Activated T-helper 2 cell treated with anti-CD3 and anti-CD28 coated beads, Interferon-gamma antibody, Interleukin-2, Interleukin-4, amounts not matched to agents 10 μg/mL and 5 μg/mL and 100 μg/mL, durations not matched to agents 14 hours and 24 hours and 36 hours (primary cell): ENCODE results near the gene KCNN4. TPM values are rescaled to one million over a fixed set of nuclear protein-coding genes. Genes with fewer than 3 reads are reported as not detected.
"Not testable (repeated sequence)": the region's sequence is repeated elsewhere in the genome, so short reads cannot be mapped to it uniquely, and the experiment has no call there.

ENCODE experiments used
- DNase-seq: peaks from one replicate; pipeline ENCODE4 v3.0.0; 2021; ENCODE audit warnings: low spot score
- H3K27ac Mint-ChIP-seq: one replicate; pipeline ENCODE4 v1.8.0; 2021; ENCODE audit warnings: mixed read lengths
- H3K27me3 Mint-ChIP-seq: one replicate; pipeline ENCODE4 v1.8.0; 2021; ENCODE audit warnings: low read depth, mixed read lengths
- H3K36me3 Mint-ChIP-seq: one replicate; pipeline ENCODE4 v1.8.0; 2021; ENCODE audit warnings: low read depth, mixed read lengths
- H3K4me1 Mint-ChIP-seq: one replicate; pipeline ENCODE4 v1.8.0; 2021; ENCODE audit warnings: low read depth, mixed read lengths
- H3K4me3 Mint-ChIP-seq: one replicate; pipeline ENCODE4 v1.8.0; 2021; ENCODE audit warnings: low read depth, mild to moderate bottlenecking, moderate library complexity, mixed read lengths
- H3K9me3 Mint-ChIP-seq: one replicate; pipeline ENCODE4 v1.8.0; 2021; ENCODE audit warnings: mixed read lengths
- intact Hi-C: fragments of 100-400 bp; cut with micrococcal nuclease; formaldehyde crosslinking; loops from one replicate; pipeline ENCODE4 v1.15.1; 2023
- total RNA-seq: library from RNA; stranded (reverse); gene quantifications from 2 replicates; pipeline ENCODE4 v1.2.3, GENCODE V29; 2022

The KCNN4 gene
- total RNA-seq, 1 donor from 2014 or later: 98.7 TPM

DNA sequence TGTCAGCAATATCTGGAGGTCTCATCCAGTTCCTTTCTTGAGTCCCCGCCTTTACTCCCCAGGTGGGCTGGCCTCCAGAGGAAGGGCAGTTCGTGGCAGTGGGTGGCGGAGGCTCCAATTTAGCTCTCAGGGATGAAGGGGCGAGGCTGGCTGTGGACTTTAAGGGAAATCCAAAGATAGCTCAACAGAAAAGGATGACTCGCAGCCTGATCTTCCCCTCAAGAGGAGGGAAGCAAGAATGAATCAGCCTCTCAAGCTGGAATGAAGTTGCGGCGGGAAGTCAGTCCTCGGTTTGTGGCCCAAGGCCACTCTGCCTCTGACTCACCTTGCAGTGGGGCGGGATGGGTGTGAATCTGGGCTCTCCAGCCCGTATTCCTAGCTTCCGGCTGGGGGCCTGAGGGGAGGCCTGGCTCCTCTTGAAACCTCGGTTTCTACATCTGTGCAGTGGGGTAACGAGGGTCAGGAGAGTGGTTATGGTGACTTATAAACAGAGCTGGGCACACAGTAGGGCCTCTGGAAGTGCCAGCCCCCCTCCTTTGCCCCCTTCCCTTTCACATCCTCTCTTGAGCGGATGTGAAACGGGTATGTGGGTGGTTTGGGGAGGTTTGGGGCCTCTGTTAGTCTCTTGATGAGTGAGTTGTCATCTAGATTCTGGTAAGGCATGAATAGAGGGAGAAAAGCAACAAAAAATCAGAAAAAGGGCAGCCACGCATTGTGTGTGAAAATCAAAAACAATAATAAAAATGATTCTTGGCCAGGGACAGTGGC, 15.5 kb downstream of the KCNN4 start:
- H3K4me1 Mint-ChIP-seq: peaks cover 63% of the 10 kb centered on the region
- peak; percentile 79 for DNase-seq
- peaks cover 80% of the 10 kb centered on the region for H3K36me3 Mint-ChIP-seq
- H3K9me3 Mint-ChIP-seq: no peaks in the 10 kb centered on the region
- H3K4me3 Mint-ChIP-seq: peak overlapping the region; percentile 19
- intact Hi-C loops: loop anchor here (1.0 kb wide), 4 partner anchors 11 to 97 kb away; partner anchors contain the start of gene SMG9
- H3K27me3 Mint-ChIP-seq: no peaks in the 10 kb centered on the region
- peak overlapping the region; percentile 74 for H3K27ac Mint-ChIP-seq

DNA sequence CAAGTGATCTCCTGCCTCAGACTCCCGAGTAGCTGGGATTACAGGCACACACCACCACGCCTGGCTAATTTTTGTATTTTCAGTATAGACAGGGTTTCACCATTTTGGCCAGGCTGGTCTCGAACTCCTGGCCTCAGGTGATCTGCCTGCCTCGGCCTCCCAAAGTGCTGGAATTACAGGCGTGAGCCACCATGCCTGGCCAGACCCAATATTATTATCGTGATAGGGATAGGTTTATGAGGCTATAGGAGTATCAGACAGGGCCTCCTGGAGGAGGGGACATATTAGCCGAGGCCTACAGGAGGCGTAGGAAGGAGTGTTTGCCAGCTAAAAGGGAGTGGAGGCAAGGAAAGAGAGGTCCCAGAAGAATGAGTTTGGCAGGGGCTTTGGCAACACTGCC, 16.1 kb downstream of the KCNN4 start:
- intact Hi-C loops: loop anchor here (1.0 kb wide), 4 partner anchors 10 to 96 kb away; partner anchors contain the start of gene SMG9
- Mint-ChIP-seq H3K4me1 (peaks cover 63% of the 10 kb centered on the region), H3K36me3 (peaks cover 74% of the 10 kb centered on the region), H3K4me3 (peak overlapping the region; percentile 19), H3K27ac (peak overlapping the region; percentile 74)
- not testable (repeated sequence) for H3K9me3 Mint-ChIP-seq, DNase-seq, H3K27me3 Mint-ChIP-seq

DNA sequence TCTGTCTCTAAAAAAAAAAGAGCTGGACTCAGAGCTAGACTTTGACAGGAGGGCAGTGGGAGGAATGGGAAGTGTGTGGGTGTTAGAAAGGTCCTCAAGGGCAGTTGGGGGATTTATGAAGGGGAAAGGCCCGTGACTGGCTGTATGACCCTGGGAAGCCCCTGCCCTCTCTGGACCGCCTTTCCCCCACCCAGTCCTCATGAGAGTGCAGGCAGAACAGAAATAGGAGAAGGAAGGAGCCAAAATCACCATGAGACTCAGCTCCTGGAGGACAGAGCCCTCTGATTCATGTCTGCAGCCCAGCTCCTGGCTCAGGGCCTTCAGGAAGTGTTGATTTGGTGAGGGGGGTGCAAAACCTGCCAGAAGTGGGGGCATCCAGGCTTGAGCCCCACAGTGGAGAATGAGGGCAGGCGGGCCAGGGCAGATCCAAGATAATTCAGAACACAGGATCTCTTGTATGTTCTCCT, 17.3 kb downstream of the KCNN4 start:
- Mint-ChIP-seq H3K4me3 (peak overlapping the region; percentile 34), H3K9me3 (no peaks in the 10 kb centered on the region), H3K27me3 (no peaks in the 10 kb centered on the region), H3K36me3 (peaks cover 62% of the 10 kb centered on the region), H3K4me1 (peaks cover 68% of the 10 kb centered on the region), H3K27ac (peak overlapping the region; percentile 85)
- DNase-seq: no peak
- intact Hi-C loops: no loop called here

- Mint-ChIP-seq H3K36me3 (peaks cover 58% of the 10 kb centered on the region), H3K27ac (peak overlapping the region; percentile 85), H3K4me1 (peaks cover 69% of the 10 kb centered on the region), H3K9me3 (no peaks in the 10 kb centered on the region), H3K4me3 (no peak overlapping the region), H3K27me3 (no peaks in the 10 kb centered on the region)
- intact Hi-C loops: no loop called here
- DNase-seq: no peak
These were observed 18.0 kb downstream of the KCNN4 start for GRCh38 chr19:43762814-43763213.

- DNase-seq: no peak
- H3K9me3 Mint-ChIP-seq: no peaks in the 10 kb centered on the region
- peaks cover 52% of the 10 kb centered on the region for H3K36me3 Mint-ChIP-seq
- H3K27ac Mint-ChIP-seq: no peak overlapping the region
- no peaks in the 10 kb centered on the region for H3K27me3 Mint-ChIP-seq
- no peak overlapping the region for H3K4me3 Mint-ChIP-seq
- peaks cover 69% of the 10 kb centered on the region for H3K4me1 Mint-ChIP-seq
- intact Hi-C loops: no loop called here
These were observed 19.8 kb downstream of the KCNN4 start for GRCh38 chr19:43760941-43761340.

DNA sequence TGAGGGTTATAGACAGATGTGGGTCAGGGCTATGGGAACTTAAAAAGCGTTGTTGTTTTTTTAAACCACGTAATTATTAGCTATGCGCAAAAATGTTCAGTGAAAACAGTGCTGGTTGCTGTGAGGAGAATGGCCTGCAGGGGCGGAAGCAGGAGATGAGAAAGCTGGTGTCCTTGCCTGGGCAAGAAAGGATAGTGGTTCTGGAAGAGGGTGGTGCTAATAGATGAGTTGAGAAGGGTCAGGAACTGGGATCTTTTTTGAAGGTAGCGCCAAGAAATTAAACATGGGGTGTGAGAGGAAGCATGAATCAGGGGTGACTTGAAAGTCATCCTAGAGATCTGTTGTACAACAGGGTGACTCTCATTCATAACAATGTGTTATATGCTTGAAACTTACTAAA, 21.3 kb downstream of the KCNN4 start:
- no peaks in the 10 kb centered on the region for H3K27me3 Mint-ChIP-seq

DNA sequence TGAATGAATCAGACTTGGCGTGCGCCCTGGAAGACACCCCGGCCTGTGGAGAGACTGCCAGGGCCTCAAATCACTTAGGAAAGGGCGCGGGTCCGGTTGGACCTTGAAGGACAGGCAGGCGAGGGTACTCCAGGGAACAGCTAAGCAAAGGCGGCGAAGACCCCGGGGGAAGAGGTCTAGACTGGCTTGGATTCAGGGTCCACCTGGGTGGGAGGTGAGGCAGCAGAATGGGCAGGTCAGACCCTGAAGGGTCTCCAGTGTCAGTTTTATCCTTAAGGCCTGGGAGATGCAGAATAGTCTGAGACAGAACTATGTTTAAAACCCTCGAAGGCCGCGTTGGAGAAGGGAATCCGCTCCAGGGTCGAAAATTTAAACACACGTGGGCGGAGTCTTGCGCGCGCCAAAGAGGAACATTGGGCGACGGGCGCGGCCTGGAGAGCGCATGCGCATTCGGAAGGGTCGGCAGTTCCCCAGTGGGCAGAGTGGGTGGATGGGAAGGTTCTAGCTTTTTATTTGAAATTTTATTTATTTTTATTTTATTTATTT, 25.4 kb downstream of the KCNN4 start:
- peaks cover 48% of the 10 kb centered on the region for H3K4me1 Mint-ChIP-seq

More for the DNA sequence above, 21.3 kb downstream of the KCNN4 start:
- intact Hi-C loops: no loop called here
- peaks cover 60% of the 10 kb centered on the region for H3K4me1 Mint-ChIP-seq
- H3K4me3 Mint-ChIP-seq: no peak overlapping the region
- H3K36me3 Mint-ChIP-seq: peaks cover 52% of the 10 kb centered on the region
- H3K27ac Mint-ChIP-seq: peak overlapping the region; percentile 7
- DNase-seq: no peak
- no peaks in the 10 kb centered on the region for H3K9me3 Mint-ChIP-seq

GRCh38 chr19:43754503-43755255, 26.1 kb downstream of the KCNN4 start, which contains the start of gene SMG9:
Gene SMG9 (minus strand): TSS chr19:43754962. CDS start chr19:43750741, 4,221 bp downstream.
- peak within 1 kb of the TSS; percentile 96 for H3K4me3 Mint-ChIP-seq
- peaks cover 55% of the 10 kb centered on the region for H3K36me3 Mint-ChIP-seq
- peak; percentile 99 for DNase-seq
- peaks cover 50% of the 10 kb centered on the region for H3K4me1 Mint-ChIP-seq
- intact Hi-C loops: loop anchor here (1.0 to 5.0 kb wide), 5 partner anchors 11 to 291 kb away; no protein-coding TSS in a partner anchor
- H3K27ac Mint-ChIP-seq: peak within 1 kb of the TSS; percentile 100
- H3K27me3 Mint-ChIP-seq: no peaks in the 10 kb centered on the region
- no peaks in the 10 kb centered on the region for H3K9me3 Mint-ChIP-seq

More for the DNA sequence above, 25.4 kb downstream of the KCNN4 start:
- intact Hi-C loops: no loop called here
- DNase-seq: peak; percentile 80
- Mint-ChIP-seq H3K27me3 (no peaks in the 10 kb centered on the region), H3K27ac (peak overlapping the region; percentile 100), H3K4me3 (peak overlapping the region; percentile 96), H3K36me3 (peaks cover 50% of the 10 kb centered on the region), H3K9me3 (no peaks in the 10 kb centered on the region)

DNA sequence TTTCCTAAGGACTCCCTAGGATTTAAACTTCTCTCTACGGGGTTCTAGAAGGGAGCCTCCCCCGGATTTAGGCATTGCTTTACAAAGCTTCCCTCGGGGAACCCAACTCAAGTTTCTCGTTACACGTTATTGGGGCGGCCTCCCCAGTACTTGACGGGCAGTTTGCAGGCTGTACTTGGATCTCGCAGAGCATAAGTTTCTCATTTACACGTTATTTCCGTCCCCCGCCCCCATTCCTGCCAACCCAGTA, 26.6 kb downstream of the KCNN4 start:
- Mint-ChIP-seq H3K27me3 (no peaks in the 10 kb centered on the region), H3K36me3 (peaks cover 57% of the 10 kb centered on the region), H3K9me3 (no peaks in the 10 kb centered on the region), H3K27ac (peak overlapping the region; percentile 100), H3K4me3 (peak overlapping the region; percentile 96), H3K4me1 (peaks cover 46% of the 10 kb centered on the region)
- DNase-seq: no peak
- intact Hi-C loops: loop anchor here (1.0 to 5.0 kb wide), 5 partner anchors 11 to 291 kb away; no protein-coding TSS in a partner anchor

- H3K36me3 Mint-ChIP-seq: peaks cover 67% of the 10 kb centered on the region
- intact Hi-C loops: loop anchor here (5.0 kb wide), 1 partner anchor 50 kb away; no protein-coding TSS in a partner anchor
- H3K9me3 Mint-ChIP-seq: no peaks in the 10 kb centered on the region
- no peak for DNase-seq
- no peak overlapping the region for H3K4me3 Mint-ChIP-seq
- peak overlapping the region; percentile 100 for H3K27ac Mint-ChIP-seq
- H3K4me1 Mint-ChIP-seq: peaks cover 35% of the 10 kb centered on the region
- no peaks in the 10 kb centered on the region for H3K27me3 Mint-ChIP-seq
These were observed 28.4 kb downstream of the KCNN4 start for GRCh38 chr19:43752287-43752875.

GRCh38 chr19:43751466-43752220, 29.1 kb downstream of the KCNN4 start:
- peak overlapping the region; percentile 50 for H3K27ac Mint-ChIP-seq
- H3K36me3 Mint-ChIP-seq: peaks cover 66% of the 10 kb centered on the region
- intact Hi-C loops: loop anchor here (5.0 kb wide), 1 partner anchor 49 kb away; no protein-coding TSS in a partner anchor
- no peak for DNase-seq
- H3K9me3 Mint-ChIP-seq: no peaks in the 10 kb centered on the region
- no peak overlapping the region for H3K4me3 Mint-ChIP-seq
- H3K4me1 Mint-ChIP-seq: peaks cover 29% of the 10 kb centered on the region
- H3K27me3 Mint-ChIP-seq: no peaks in the 10 kb centered on the region

- no peak for DNase-seq
- no peak overlapping the region for H3K4me3 Mint-ChIP-seq
- peaks cover 20% of the 10 kb centered on the region for H3K4me1 Mint-ChIP-seq
- no peaks in the 10 kb centered on the region for H3K27me3 Mint-ChIP-seq
- intact Hi-C loops: loop anchor here (5.0 kb wide), 1 partner anchor 48 kb away; no protein-coding TSS in a partner anchor
- H3K36me3 Mint-ChIP-seq: peaks cover 65% of the 10 kb centered on the region
- H3K9me3 Mint-ChIP-seq: no peaks in the 10 kb centered on the region
- no peak overlapping the region for H3K27ac Mint-ChIP-seq
These were observed 30.9 kb downstream of the KCNN4 start for GRCh38 chr19:43749898-43750297.
